Loucy (cell line): Measurements from ENCODE around the gene OR1N2.

Source experiments
- H2AFZ ChIP-seq: fragments of 200-600 bp; sonication (generic); 2 replicates; pipeline ENCODE4 v1.6.0; 2016; ENCODE audit warnings: antibody characterized with exemption, mild to moderate bottlenecking, low read length, moderate library complexity
- H3F3A ChIP-seq: fragments of 200-600 bp; 2 replicates; pipeline ENCODE4 v1.6.0; 2016; ENCODE audit warnings: antibody characterized with exemption, low read depth, mild to moderate bottlenecking
- H3K27me3 ChIP-seq: fragments of 200-600 bp; sonication (generic); 2 replicates; pipeline ENCODE4 v1.6.1; 2014; ENCODE audit warnings: low read length, mild to moderate bottlenecking; ENCODE audit not compliant: insufficient read depth, poor library complexity, severe bottlenecking
- H3K36me3 ChIP-seq: fragments of 200-600 bp; sonication (generic); 2 replicates; pipeline ENCODE4 v1.6.1; 2016; ENCODE audit warnings: low read length; ENCODE audit not compliant: insufficient read depth
- H3K4me1 ChIP-seq: fragments of 200-600 bp; sonication (generic); 2 replicates; pipeline ENCODE4 v1.5.1; 2014; ENCODE audit warnings: low read length, mild to moderate bottlenecking; ENCODE audit not compliant: insufficient read depth, poor library complexity, severe bottlenecking
- H3K4me2 ChIP-seq: fragments of 200-600 bp; sonication (generic); 2 replicates; pipeline ENCODE4 v1.6.0; 2014; ENCODE audit warnings: antibody characterized with exemption, low read length, low read depth, mild to moderate bottlenecking; ENCODE audit not compliant: poor library complexity, severe bottlenecking
- H3K4me3 ChIP-seq: fragments of 200-600 bp; sonication (generic); 2 replicates; pipeline ENCODE4 v1.5.1; 2014; ENCODE audit warnings: low read length, mild to moderate bottlenecking, mixed read lengths; ENCODE audit not compliant: poor library complexity, severe bottlenecking
- H3K79me2 ChIP-seq: fragments of 200-600 bp; sonication (generic); 2 replicates; pipeline ENCODE4 v1.6.1; 2014; ENCODE audit warnings: low read length; ENCODE audit not compliant: insufficient read depth
- H3K9ac ChIP-seq: fragments of 200-600 bp; sonication (generic); 2 replicates; pipeline ENCODE4 v1.6.0; 2014; ENCODE audit warnings: mild to moderate bottlenecking, low read depth, low read length, moderate library complexity; ENCODE audit not compliant: poor library complexity, severe bottlenecking
- H3K9me2 ChIP-seq: fragments of 200-600 bp; sonication (generic); replicated peaks from 2 replicates; pipeline ENCODE4 v1.6.1; 2016; ENCODE audit warnings: low read depth, low read length, mixed read lengths
- H3K9me3 ChIP-seq: fragments of 200-600 bp; sonication (generic); 2 replicates; pipeline ENCODE4 v1.6.1; 2014; ENCODE audit warnings: mild to moderate bottlenecking, antibody characterized with exemption, low read length, low read depth; ENCODE audit not compliant: insufficient read depth
- H4K20me1 ChIP-seq: fragments of 200-600 bp; sonication (generic); 2 replicates; pipeline ENCODE4 v1.6.0; 2014; ENCODE audit warnings: antibody characterized with exemption, low read length, mild to moderate bottlenecking; ENCODE audit not compliant: insufficient read depth, poor library complexity, severe bottlenecking
- CTCF ChIP-seq: fragments of 200-600 bp; sonication (generic); conservative IDR thresholded peaks from 2 replicates; pipeline ENCODE4 v1.5.1; 2014; ENCODE audit warnings: mild to moderate bottlenecking, antibody characterized with exemption, low read length
- EZH2phosphoT487 ChIP-seq: fragments of 200-600 bp; IDR thresholded peaks from 2 replicates; pipeline ENCODE4 v1.6.1; 2018; ENCODE audit warnings: antibody characterized with exemption, mild to moderate bottlenecking, moderate library complexity, borderline replicate concordance

Gene OR1N2

GRCh38 chr9:122518226-122518625 lies 34.7 kb upstream of the OR1N2 start:
- Histone ChIP-seq H3F3A (no peaks in the 10 kb centered on the region), H3K9ac (no peak overlapping the region), H3K27me3 (no peaks in the 10 kb centered on the region), H3K4me1 (no peaks in the 10 kb centered on the region), H3K9me3 (no peaks in the 10 kb centered on the region), H3K9me2 (no peaks in the 10 kb centered on the region), H3K4me3 (no peak overlapping the region), H4K20me1 (no peaks in the 10 kb centered on the region), H3K79me2 (no peaks in the 10 kb centered on the region), H2AFZ (no peak overlapping the region), H3K4me2 (no peak overlapping the region), H3K36me3 (no peaks in the 10 kb centered on the region)
- TF ChIP-seq CTCF (no peak), EZH2phosphoT487 (no peak)

GRCh38 chr9:122518841-122519240 lies 34.1 kb upstream of the OR1N2 start, which contains the start of gene OR1J4:
Gene OR1J4, plus strand, starts transcription at chr9:122519141. Its CDS starts 0 bp downstream, at chr9:122519141.
- H3K9ac ChIP-seq: no peak within 1 kb of the TSS
- H4K20me1 ChIP-seq: no peaks in the 10 kb centered on the region
- no peaks in the 10 kb centered on the region for H3F3A ChIP-seq
- H3K4me1 ChIP-seq: no peaks in the 10 kb centered on the region
- no peaks in the 10 kb centered on the region for H3K9me3 ChIP-seq
- H3K27me3 ChIP-seq: no peaks in the 10 kb centered on the region
- no peaks in the 10 kb centered on the region for H3K79me2 ChIP-seq
- H3K4me2 ChIP-seq: no peak within 1 kb of the TSS
- no peak within 1 kb of the TSS for H2AFZ ChIP-seq
- H3K9me2 ChIP-seq: no peaks in the 10 kb centered on the region
- H3K36me3 ChIP-seq: no peaks in the 10 kb centered on the region
- TF ChIP-seq EZH2phosphoT487 (no peak), CTCF (no peak)
- no peak within 1 kb of the TSS for H3K4me3 ChIP-seq

GRCh38 chr9:122519376-122519775 lies 33.5 kb upstream of the OR1N2 start:
- Histone ChIP-seq H3K27me3 (no peaks in the 10 kb centered on the region), H3K9me2 (no peaks in the 10 kb centered on the region), H2AFZ (no peak overlapping the region), H3K36me3 (no peaks in the 10 kb centered on the region), H3K4me2 (no peak overlapping the region), H4K20me1 (no peaks in the 10 kb centered on the region), H3K4me1 (no peaks in the 10 kb centered on the region), H3K9me3 (no peaks in the 10 kb centered on the region), H3K4me3 (no peak overlapping the region), H3K9ac (no peak overlapping the region), H3K79me2 (no peaks in the 10 kb centered on the region), H3F3A (no peaks in the 10 kb centered on the region)
- no peak for TF ChIP-seq CTCF
- no peak for TF ChIP-seq EZH2phosphoT487
